ENCODE measurements around the gene TRIM71. TPM values are rescaled to one million over a fixed set of nuclear protein-coding genes. Genes with fewer than 3 reads are reported as not detected.

TRIM71 gene
- total and polyA plus RNA-seq, 2 donors (not counting 1 experiment from before 2014, with no cell fraction given): not detected

- Histone ChIP-seq H3K36me3 (replicated peaks in 1 of 2; ENCODE audit: control extremely low read depth in 1 of 2, control insufficient read depth in 1 of 2, extremely low read depth in 1 of 2, insufficient read depth in 2 of 2, low read length in 1 of 2) (no peaks in the 10 kb centered on the region), H3K79me2 (ENCODE audit: control insufficient read depth, insufficient read depth, low read length) (no peaks in the 10 kb centered on the region), H3K27ac (ENCODE audit: low read length in 2 of 2) (no peak overlapping the region), H3K4me1 (ENCODE audit: control insufficient read depth in 2 of 2, insufficient read depth in 2 of 2, low read length in 2 of 2) (no peaks in the 10 kb centered on the region), H3K27me3 (replicated peaks in 1 of 4; ENCODE audit: control extremely low read depth in 1 of 4, control insufficient read depth in 3 of 4, insufficient read depth in 4 of 4, low read length in 3 of 4) (peaks cover 0 to 4% (median 0%) of the 10 kb centered on the region in 4 experiments), H3K9ac (ENCODE audit: low read length) (no peak overlapping the region), H2AFZ (ENCODE audit: insufficient read depth, low read depth, low read length, poor library complexity, severe bottlenecking) (no peak overlapping the region), H4K20me1 (ENCODE audit: control insufficient read depth, insufficient read depth, low read length, poor library complexity, severe bottlenecking) (no peaks in the 10 kb centered on the region), H3K4me2 (replicated peaks; ENCODE audit: low read depth, low read length, poor library complexity, severe bottlenecking) (no peak overlapping the region), H3K9me3 (ENCODE audit: control extremely low read depth in 1 of 3, control insufficient read depth in 2 of 3, insufficient read depth in 1 of 3, low read length in 2 of 3) (no peaks in the 10 kb centered on the region), H3K4me3 (ENCODE audit: control extremely low read depth in 1 of 5, extremely low read depth in 1 of 5, insufficient read depth in 1 of 5, low read depth in 2 of 5, low read length in 4 of 5) (no peak overlapping the region)
- Mint-ChIP-seq H3K9me3 (ENCODE audit: insufficient read depth) (no peaks in the 10 kb centered on the region), H3K27ac (no peak overlapping the region), H3K4me1 (no peaks in the 10 kb centered on the region), H3K4me3 (no peak overlapping the region), H3K27me3 (peaks cover 19% of the 10 kb centered on the region)
- POLR2A ChIA-PET: no interaction called here
- ATAC-seq (ENCODE audit: low read depth) (no peak), DNase-seq (no peak)
- WGBS (ENCODE audit: insufficient coverage): 100% methylated on average over 1 of the region's 8 CpGs
- CTCF ChIA-PET: interaction anchor here (0.7 kb wide), 1 partner anchor 279 kb away, joined by 4 read pairs; no protein-coding TSS in a partner anchor
- TF ChIP-seq EZH2 (IDR thresholded peaks at IDR 0.05; ENCODE audit: borderline replicate concordance, insufficient read depth, low read depth, low read length, poor library complexity, severe bottlenecking) (no peak), CTCF (IDR thresholded peaks at IDR 0.05) (no peak)
- intact Hi-C loops (cut with micrococcal nuclease): no loop called here
Measured at GRCh38 chr3:32892625-32893598, 75.1 kb downstream of the TRIM71 start.

DNA sequence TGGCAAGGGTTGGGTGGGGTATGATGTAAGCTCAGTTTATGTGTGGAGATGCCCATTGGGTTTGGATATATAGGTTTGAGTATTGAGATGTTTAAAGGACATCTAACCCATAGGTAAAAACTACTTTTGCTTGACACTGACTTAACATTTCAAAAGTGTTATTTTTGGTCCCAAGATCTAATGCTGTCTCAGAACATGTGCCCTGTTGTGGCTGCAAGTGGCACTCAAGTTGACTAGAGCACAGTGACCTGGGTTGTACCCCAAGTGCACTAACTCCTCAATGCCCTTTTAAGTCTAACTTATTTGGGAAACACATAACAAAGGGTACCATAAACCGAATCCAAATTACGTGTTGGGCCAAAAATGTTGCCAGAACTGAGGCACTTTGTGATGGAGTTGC is 77.2 kb downstream of the TRIM71 start:
- H3K4me3 Mint-ChIP-seq: no peak overlapping the region
- no peak overlapping the region for H2AFZ ChIP-seq (ENCODE audit: insufficient read depth, low read depth, low read length, poor library complexity, severe bottlenecking)
- H3K4me2 ChIP-seq (replicated peaks; ENCODE audit: low read depth, low read length, poor library complexity, severe bottlenecking): no peak overlapping the region
- ChIA-PET POLR2A (no interaction called here), CTCF (no interaction called here)
- no peak overlapping the region for H3K27ac Mint-ChIP-seq
- ATAC-seq (ENCODE audit: low read depth) (no peak), DNase-seq (no peak)
- H4K20me1 ChIP-seq (ENCODE audit: control insufficient read depth, insufficient read depth, low read length, poor library complexity, severe bottlenecking): no peaks in the 10 kb centered on the region
- no peak overlapping the region for H3K9ac ChIP-seq (ENCODE audit: low read length)
- H3K27me3 ChIP-seq (replicated peaks in 1 of 4; ENCODE audit: control extremely low read depth in 1 of 4, control insufficient read depth in 3 of 4, insufficient read depth in 4 of 4, low read length in 3 of 4): peaks cover 0 to 4% (median 2%) of the 10 kb centered on the region in 4 experiments
- intact Hi-C loops (cut with micrococcal nuclease): no loop called here
- H3K27me3 Mint-ChIP-seq: peaks cover 28% of the 10 kb centered on the region
- no peak overlapping the region for H3K27ac ChIP-seq (ENCODE audit: low read length in 2 of 2)
- H3K9me3 ChIP-seq (ENCODE audit: control extremely low read depth in 1 of 3, control insufficient read depth in 2 of 3, insufficient read depth in 1 of 3, low read length in 2 of 3): no peaks in the 10 kb centered on the region
- H3K9me3 Mint-ChIP-seq (ENCODE audit: insufficient read depth): no peaks in the 10 kb centered on the region
- TF ChIP-seq CTCF (IDR thresholded peaks at IDR 0.05) (no peak), EZH2 (IDR thresholded peaks at IDR 0.05; ENCODE audit: borderline replicate concordance, insufficient read depth, low read depth, low read length, poor library complexity, severe bottlenecking) (no peak)
- H3K4me1 ChIP-seq (ENCODE audit: control insufficient read depth in 2 of 2, insufficient read depth in 2 of 2, low read length in 2 of 2): no peaks in the 10 kb centered on the region
- 100% methylated on average over 2 of the region's 2 CpGs for WGBS (ENCODE audit: insufficient coverage)
- no peak overlapping the region for H3K4me3 ChIP-seq (ENCODE audit: control extremely low read depth in 1 of 5, extremely low read depth in 1 of 5, insufficient read depth in 1 of 5, low read depth in 2 of 5, low read length in 4 of 5)
- no peaks in the 10 kb centered on the region for H3K79me2 ChIP-seq (ENCODE audit: control insufficient read depth, insufficient read depth, low read length)
- no peaks in the 10 kb centered on the region for H3K36me3 ChIP-seq (replicated peaks in 1 of 2; ENCODE audit: control extremely low read depth in 1 of 2, control insufficient read depth in 1 of 2, extremely low read depth in 1 of 2, insufficient read depth in 2 of 2, low read length in 1 of 2)
- no peaks in the 10 kb centered on the region for H3K4me1 Mint-ChIP-seq
